GM12878 (cell line): ENCODE results near the gene ENGASE. TPM values are rescaled to one million over a fixed set of nuclear protein-coding genes. Genes with fewer than 3 reads are reported as not detected.

Source experiments
- ATAC-seq: fragments of 200-7000 bp; cut with Tn5 transposase; 3 replicates; pipeline ENCODE4 v1.9.1; 2020; ENCODE audit warnings: mild to moderate bottlenecking, moderate library complexity
- BruUV-seq: library from RNA; stranded (reverse); fragments of 400-500 nt; replicated peaks from 2 replicates; lab custom pipeline; 2021; lab: Mats Ljungman, UMichigan
- CTCF ChIA-PET: fragments of 300-600 bp; sonication (Branson Sonifier 250); formaldehyde crosslinking; extraction: SDS; loops from one replicate; lab custom pipeline; 2021; ENCODE audit warnings: inconsistent platforms; lab: Yijun Ruan, JAX
- POLR2A ChIA-PET: fragments of 350-600 bp; formaldehyde crosslinking; extraction: SDS; loops from one replicate; lab custom pipeline; 2021; ENCODE audit warnings: inconsistent platforms; lab: Charles Lee
- RAD21 ChIA-PET: fragments of 300-600 bp; sonication (Branson Sonifier 250); formaldehyde crosslinking; loops from one replicate; lab custom pipeline; 2023; ENCODE audit warnings: antibody characterized with exemption; ENCODE audit not compliant: unreplicated experiment; lab: Charles Lee
- SMC1A ChIA-PET: fragments of 300-600 bp; sonication (Branson Sonifier 250); formaldehyde crosslinking; loops from one replicate; lab custom pipeline; 2023; ENCODE audit not compliant: unreplicated experiment, uncharacterized antibody; lab: Charles Lee
- DNase-seq: peaks from one replicate; pipeline ENCODE4 v3.0.0-alpha.2; 2011; ENCODE audit warnings: low read depth, low spot score
- FAIRE-seq: peaks from 3 replicates; lab custom pipeline; 2011; peaks lifted over from hg19 to GRCh38; lab: Jason Lieb, UNC
- H2AFZ ChIP-seq: 2 replicates; pipeline ENCODE4 v1.6.0; 2011; ENCODE audit warnings: low read depth, low read length, control low read depth; ENCODE audit not compliant: control insufficient read depth
- H3K27ac ChIP-seq: 2 replicates; pipeline ENCODE4 v1.5.1; 2011; ENCODE audit warnings: control low read depth; ENCODE audit not compliant: control insufficient read depth, insufficient read depth
- H3K27me3 ChIP-seq, 2 experiments: replicated peaks in 1 of 2; 2 replicates each; pipeline versions ENCODE4 v1.6.0 to v1.6.1; 2011; ENCODE audit warnings: low read length in 1 of 2; ENCODE audit not compliant: control insufficient read depth in 2 of 2, insufficient read depth in 2 of 2
- H3K36me3 ChIP-seq, 2 experiments: 2 replicates each; pipeline ENCODE4 v1.5.1; 2011; ENCODE audit warnings: low read length in 1 of 2; ENCODE audit not compliant: control insufficient read depth in 2 of 2, insufficient read depth in 2 of 2
- H3K4me1 ChIP-seq: 2 replicates; pipeline ENCODE4 v1.6.1; 2011; ENCODE audit warnings: mild to moderate bottlenecking, low read length, moderate library complexity, mixed read lengths; ENCODE audit not compliant: control insufficient read depth, insufficient read depth
- H3K4me2 ChIP-seq: 2 replicates; pipeline ENCODE4 v1.6.0; 2011; ENCODE audit warnings: control low read depth; ENCODE audit not compliant: control insufficient read depth, insufficient read depth
- H3K4me3 ChIP-seq: fragments of 200-600 bp; sonication (generic); 2 replicates; pipeline ENCODE4 v1.5.1; 2016
- H3K79me2 ChIP-seq: 2 replicates; pipeline ENCODE4 v1.6.0; 2011; ENCODE audit warnings: low read length; ENCODE audit not compliant: control insufficient read depth, insufficient read depth
- H3K9ac ChIP-seq: 2 replicates; pipeline ENCODE4 v1.8.0; 2011; ENCODE audit warnings: low read length, control low read depth, mixed read lengths; ENCODE audit not compliant: control insufficient read depth, insufficient read depth
- H3K9me3 ChIP-seq: replicated peaks from 3 replicates; pipeline ENCODE4 v1.5.1; 2011; ENCODE audit warnings: mild to moderate bottlenecking, low read length; ENCODE audit not compliant: control insufficient read depth, insufficient read depth
- H4K20me1 ChIP-seq: 2 replicates; pipeline ENCODE4 v1.6.0; 2011; ENCODE audit not compliant: control insufficient read depth, insufficient read depth
- BCL3 ChIP-seq: IDR thresholded peaks from 2 replicates; pipeline ENCODE4 v1.6.1; 2011; ENCODE audit warnings: borderline replicate concordance, low read depth, mild to moderate bottlenecking, moderate library complexity, low read length; ENCODE audit not compliant: insufficient read depth, poor library complexity, severe bottlenecking
- CBFB ChIP-seq: IDR thresholded peaks from 2 replicates; pipeline ENCODE4 v1.6.1; 2016; ENCODE audit warnings: antibody characterized with exemption, low read depth
- CREB1 ChIP-seq: IDR thresholded peaks from 2 replicates; pipeline ENCODE4 v1.6.1; 2012; ENCODE audit warnings: low read depth, mild to moderate bottlenecking, inconsistent platforms
- CUX1 ChIP-seq: IDR thresholded peaks from 2 replicates; pipeline ENCODE4 v1.6.1; 2012; ENCODE audit warnings: improper control_type of control experiment, low read depth, low read length; ENCODE audit not compliant: insufficient replicate concordance
- ETV6 ChIP-seq, 2 experiments: fragments of 450-650 bp in 1 of 2; IDR thresholded peaks in 1 of 2; conservative IDR thresholded peaks in 1 of 2; 2 replicates each; pipeline ENCODE4 v1.6.1; 2014; ENCODE audit warnings: antibody characterized with exemption in 1 of 2, borderline replicate concordance in 1 of 2, low read depth in 1 of 2, mild to moderate bottlenecking in 1 of 2, moderate library complexity in 1 of 2
- GATAD2B ChIP-seq: fragments of 450-650 bp; conservative IDR thresholded peaks from 2 replicates; pipeline ENCODE4 v1.6.1; 2017; ENCODE audit warnings: low read depth, mild to moderate bottlenecking, moderate library complexity
- JUNB ChIP-seq: IDR thresholded peaks from 2 replicates; pipeline ENCODE4 v1.6.1; 2016; ENCODE audit warnings: antibody characterized with exemption, mild to moderate bottlenecking
- MTA2 ChIP-seq: fragments of 450-650 bp; IDR thresholded peaks from 2 replicates; pipeline ENCODE4 v1.6.1; 2016; ENCODE audit warnings: low read depth, mild to moderate bottlenecking, moderate library complexity
- RUNX3 ChIP-seq: IDR thresholded peaks from 2 replicates; pipeline ENCODE4 v1.6.1; 2012; ENCODE audit warnings: low read length, inconsistent platforms
- SMARCA5 ChIP-seq: fragments of 450-650 bp; IDR thresholded peaks from 2 replicates; pipeline ENCODE4 v1.6.1; 2017; ENCODE audit warnings: mild to moderate bottlenecking
- SUPT20H ChIP-seq: IDR thresholded peaks from 2 replicates; pipeline ENCODE4 v1.6.1; 2011; ENCODE audit warnings: low read depth, mild to moderate bottlenecking, low read length, moderate library complexity, borderline replicate concordance; ENCODE audit not compliant: control insufficient read depth
- TAF1 ChIP-seq: IDR thresholded peaks from 2 replicates; pipeline ENCODE4 v1.6.1; 2011; ENCODE audit warnings: mild to moderate bottlenecking, low read depth, low read length, borderline replicate concordance
- ZNF217 ChIP-seq: fragments of 450-650 bp; IDR thresholded peaks from 2 replicates; pipeline ENCODE4 v1.6.1; 2017; ENCODE audit warnings: antibody characterized with exemption, mild to moderate bottlenecking
- WGBS: methylation state at CpG from one replicate; pipeline ENCODE4 v1.1.6; 2016; ENCODE audit warnings: low lambda C conversion rate; ENCODE audit not compliant: insufficient replicate concordance, insufficient coverage; ENCODE audit errors: missing lambda C conversion rate; 5-methylcytosine and 5-hydroxymethylcytosine counted together
- in situ Hi-C: fragments of 300-500 bp; cut with MboI; formaldehyde crosslinking; loops from 9 replicates; pipeline ENCODE4 v1.14.3; 2018; ENCODE audit warnings: mixed read lengths
- intact Hi-C: fragments of 100-400 bp; cut with micrococcal nuclease; formaldehyde crosslinking; loops from one replicate; pipeline ENCODE4 v1.14.2; 2022; ENCODE audit not compliant: unreplicated experiment
- polyA plus RNA-seq, 11 experiments: library from polyadenylated mRNA; depleted of rRNA in 4 of 11; unstranded in 6 of 11; stranded (reverse) in 5 of 11; fragments of >200 nt; fragmentation: Nextera tagmentation in 4 of 11; fragmentation: Illumina TruSeq in 1 of 11; extraction: Ambion mirVana in 4 of 11; extraction: Trizol in 1 of 11; gene quantifications; 1 replicate in 1 of 11; 2 replicates in 10 of 11; pipeline versions ENCODE4 v1.2.1 to v1.2.3, GENCODE V29; 2011 to 2016; ENCODE audit warnings: inconsistent platforms in 2 of 11, missing spikeins in 2 of 11, low read depth in 1 of 11
- total RNA-seq, 4 experiments: library from RNA; depleted of rRNA in 3 of 4; stranded (reverse); fragments of >200 nt in 3 of 4; fragmentation: Illumina TruSeq in 1 of 4; extraction: Trizol in 1 of 4; gene quantifications; 2 replicates each; pipeline versions ENCODE4 v1.2.1 to v1.2.3, GENCODE V29; 2013 to 2021

Gene ENGASE
- total and polyA plus RNA-seq, 10 of the 15 experiments (the other 5 are each of a cell fraction or from before 2014, with no cell fraction given): 0.18 to 28.9 (median 10.5) TPM

GRCh38 chr17:79036596-79036995 is 38.0 kb upstream of the ENGASE start (continued):
- TF ChIP-seq CUX1: no peak
- TF ChIP-seq MTA2: no peak
- no peak for TF ChIP-seq SMARCA5
- TF ChIP-seq ZNF217: no peak
- TF ChIP-seq GATAD2B: no peak

- FAIRE-seq: no peak
- SMC1A ChIA-PET: no interaction called here
- Histone ChIP-seq H4K20me1 (no peaks in the 10 kb centered on the region; the same call in 1 of the 2 replicates), H3K4me2 (peak overlapping the region; percentile 22; the same call in 1 of the 2 replicates), H3K36me3 (no peaks in the 10 kb centered on the region), H3K4me3 (no peak overlapping the region), H3K27me3 (no peaks in the 10 kb centered on the region), H3K4me1 (peaks cover 10% of the 10 kb centered on the region), H3K27ac (peak overlapping the region; percentile 25; the same call in 1 of the 2 replicates), H3K9me3 (no peaks in the 10 kb centered on the region), H3K79me2 (no peaks in the 10 kb centered on the region), H2AFZ (peak overlapping the region; percentile 34), H3K9ac (no peak overlapping the region)
- ATAC-seq: peak; percentile 75
- in situ Hi-C loops (no loop called here), intact Hi-C loops (no loop called here)
- RAD21 ChIA-PET: no interaction called here
- no peak for DNase-seq
- 12% methylated on average over 8 of the region's 8 CpGs for WGBS
- POLR2A ChIA-PET: no interaction called here
- 0 out of 2 replicates have a peak, but pooled peaks have one; percentile 32 for TF ChIP-seq CBFB
- TF ChIP-seq TAF1: no peak
- 0 out of 2 replicates have a peak, but pooled peaks have one; percentile 8 for TF ChIP-seq CREB1
- TF ChIP-seq JUNB: no peak
- no peak for TF ChIP-seq SUPT20H
- peak; percentile 47; the same call in 1 of the 2 replicates for TF ChIP-seq RUNX3
- peak; percentile 11 for TF ChIP-seq BCL3
- TF ChIP-seq ETV6 (conservative IDR thresholded peaks at IDR 0.05 in 1 of 2, IDR thresholded peaks at IDR 0.05 in 1 of 2; ENCODE audit: borderline replicate concordance in 1 of 2, low read depth in 1 of 2): peak in 1 of 2 experiments; percentile 15; a peak in 1 of 4 replicates
- CTCF ChIA-PET: interaction anchor here (0.6 kb wide), 1 partner anchor 685 kb away, joined by 3 read pairs; no protein-coding TSS in a partner anchor
- BruUV-seq: no TSS peak
Observed at GRCh38 chr17:79038545-79039135, 36.0 kb upstream of the ENGASE start.
